HG03025 (cell line): ENCODE data around the gene TENM4.

Experiments used
- ATAC-seq: cut with Tn5 transposase; IDR thresholded peaks from one replicate; pipeline ENCODE4 v1.9.1; 2021; ENCODE audit warnings: mild to moderate bottlenecking, moderate library complexity; ENCODE audit not compliant: unreplicated experiment, low FRiP score

TENM4 gene

GRCh38 chr11:79100093-79100910 is 340.5 kb downstream of the TENM4 start:
- ATAC-seq = no peak

- no peak for ATAC-seq
These were observed 342.7 kb downstream of the TENM4 start for GRCh38 chr11:79098146-79098545.

GRCh38 chr11:79097246-79097875 is 343.5 kb downstream of the TENM4 start:
- ATAC-seq = no peak

- ATAC-seq = no peak
These were observed 345.4 kb downstream of the TENM4 start for GRCh38 chr11:79095424-79095823.

- ATAC-seq = no peak
These were observed 346.2 kb downstream of the TENM4 start for GRCh38 chr11:79094616-79095015.

- ATAC-seq = no peak
These were observed 348.0 kb downstream of the TENM4 start for GRCh38 chr11:79092791-79093353.

GRCh38 chr11:79090191-79090705 is 350.6 kb downstream of the TENM4 start:
- ATAC-seq = no peak

GRCh38 chr11:79089601-79090000 is 351.2 kb downstream of the TENM4 start:
- ATAC-seq = no peak

- no peak for ATAC-seq
These were observed 351.9 kb downstream of the TENM4 start for GRCh38 chr11:79088967-79089366.

- no peak for ATAC-seq
These were observed 352.9 kb downstream of the TENM4 start for GRCh38 chr11:79087961-79088318.

- ATAC-seq = no peak
These were observed 353.4 kb downstream of the TENM4 start for GRCh38 chr11:79087238-79087960.

- ATAC-seq = no peak
These were observed 354.8 kb downstream of the TENM4 start for GRCh38 chr11:79086056-79086455.

GRCh38 chr11:79084382-79084781 is 356.4 kb downstream of the TENM4 start:
- no peak for ATAC-seq

- no peak for ATAC-seq
These were observed 357.5 kb downstream of the TENM4 start for GRCh38 chr11:79083352-79083751.

GRCh38 chr11:79082907-79083306 is 357.9 kb downstream of the TENM4 start:
- no peak for ATAC-seq

GRCh38 chr11:79082280-79082679 is 358.6 kb downstream of the TENM4 start:
- no peak for ATAC-seq

GRCh38 chr11:79081471-79082031 is 359.3 kb downstream of the TENM4 start:
- no peak for ATAC-seq

GRCh38 chr11:79080551-79080950 is 360.3 kb downstream of the TENM4 start:
- ATAC-seq = no peak

- no peak for ATAC-seq
These were observed 361.8 kb downstream of the TENM4 start for GRCh38 chr11:79078999-79079398.

- no peak for ATAC-seq
These were observed 362.4 kb downstream of the TENM4 start for GRCh38 chr11:79078456-79078855.
